OCI-M2 (cell line): ENCODE results near the gene CLN6.
"Not testable (repeated sequence)": the region's sequence is repeated elsewhere in the genome, so short reads cannot be mapped to it uniquely, and the experiment has no call there.

Experiments
- DNase-seq: peaks from one replicate; lab custom pipeline; 2025; ENCODE audit not compliant: unreplicated experiment; lab: John Stamatoyannopoulos, UW

Gene CLN6

DNA sequence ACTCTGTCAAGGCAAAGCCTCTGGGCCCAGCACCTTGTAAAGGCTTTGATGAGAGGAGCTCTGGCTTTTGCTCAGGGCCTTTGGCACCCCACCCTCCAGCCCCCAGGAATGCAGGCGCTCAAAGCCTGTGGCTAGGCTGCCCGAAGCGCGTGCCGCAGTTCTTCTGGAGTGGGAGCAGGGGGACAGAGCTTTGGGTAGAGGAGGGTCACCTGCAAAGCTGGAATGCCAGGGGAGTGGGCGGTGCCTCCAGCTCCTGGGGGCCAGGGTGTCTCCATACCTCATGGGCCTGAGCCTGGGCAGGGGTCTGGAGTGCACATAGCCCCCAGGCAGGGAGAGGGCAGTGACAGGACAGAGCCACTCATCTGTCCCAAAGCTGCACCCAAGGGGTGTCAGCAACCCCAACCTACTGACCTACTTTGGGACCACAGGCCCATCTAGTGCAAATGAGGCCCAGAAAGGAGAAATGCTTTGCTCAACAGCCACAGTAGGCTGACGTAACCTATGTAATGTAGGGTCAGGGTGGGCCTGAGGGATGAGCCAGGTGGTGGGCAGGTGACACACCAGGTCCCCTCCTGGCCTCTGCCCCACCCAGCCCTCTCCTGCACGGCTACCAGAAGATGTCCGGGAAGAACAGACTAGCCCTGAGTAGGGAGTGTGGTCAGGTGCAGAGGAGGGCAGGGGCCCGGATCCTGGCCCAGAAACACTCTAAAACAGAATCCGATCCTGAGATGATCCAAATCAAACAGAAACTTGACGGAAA is 22.2 kb downstream of the CLN6 start:
- DNase-seq, result no peak

DNA sequence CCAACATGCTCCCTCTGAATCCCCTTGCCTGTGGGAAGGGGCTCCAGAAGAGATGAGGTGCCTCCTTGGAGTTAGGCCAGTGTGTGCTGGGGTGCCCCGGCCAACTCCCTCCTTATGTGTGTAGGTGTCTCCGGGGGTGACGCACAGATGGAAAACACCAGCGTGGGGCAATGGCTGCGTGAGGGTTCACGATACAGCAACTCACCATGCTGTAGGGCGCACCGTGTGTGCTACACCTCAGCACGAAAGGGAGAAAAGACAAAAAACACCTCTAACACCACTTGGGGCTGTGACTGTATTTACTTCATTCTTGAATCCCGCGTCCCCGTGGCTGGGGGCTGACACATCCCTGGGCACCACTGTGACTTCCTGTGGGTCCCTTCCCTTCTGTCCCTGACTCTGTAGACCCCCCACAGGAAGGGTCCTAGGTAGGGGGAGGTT is 22.8 kb downstream of the CLN6 start:
- DNase-seq, result no peak

- DNase-seq, result no peak
These were observed 23.5 kb downstream of the CLN6 start for GRCh38 chr15:68205954-68206539.

DNA sequence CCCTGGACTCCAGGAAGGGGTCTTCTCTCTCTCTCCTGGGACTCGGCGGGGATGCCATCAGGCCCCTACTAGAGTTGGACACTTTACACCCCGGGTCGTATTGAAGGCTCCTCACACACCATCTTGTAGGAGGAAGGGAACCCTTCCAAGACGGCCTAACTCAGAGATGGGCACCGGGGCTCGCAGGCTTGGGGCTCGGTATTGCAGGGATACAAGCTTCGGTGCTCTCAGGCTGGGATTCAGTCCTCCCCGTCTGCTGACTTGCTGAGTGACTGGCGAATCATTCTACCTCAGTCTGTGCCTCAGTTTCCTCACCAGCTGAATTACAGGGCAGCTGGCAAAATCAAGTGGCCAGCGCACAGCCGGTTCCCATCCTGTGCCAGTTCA is 24.0 kb downstream of the CLN6 start:
- no peak for DNase-seq

DNA sequence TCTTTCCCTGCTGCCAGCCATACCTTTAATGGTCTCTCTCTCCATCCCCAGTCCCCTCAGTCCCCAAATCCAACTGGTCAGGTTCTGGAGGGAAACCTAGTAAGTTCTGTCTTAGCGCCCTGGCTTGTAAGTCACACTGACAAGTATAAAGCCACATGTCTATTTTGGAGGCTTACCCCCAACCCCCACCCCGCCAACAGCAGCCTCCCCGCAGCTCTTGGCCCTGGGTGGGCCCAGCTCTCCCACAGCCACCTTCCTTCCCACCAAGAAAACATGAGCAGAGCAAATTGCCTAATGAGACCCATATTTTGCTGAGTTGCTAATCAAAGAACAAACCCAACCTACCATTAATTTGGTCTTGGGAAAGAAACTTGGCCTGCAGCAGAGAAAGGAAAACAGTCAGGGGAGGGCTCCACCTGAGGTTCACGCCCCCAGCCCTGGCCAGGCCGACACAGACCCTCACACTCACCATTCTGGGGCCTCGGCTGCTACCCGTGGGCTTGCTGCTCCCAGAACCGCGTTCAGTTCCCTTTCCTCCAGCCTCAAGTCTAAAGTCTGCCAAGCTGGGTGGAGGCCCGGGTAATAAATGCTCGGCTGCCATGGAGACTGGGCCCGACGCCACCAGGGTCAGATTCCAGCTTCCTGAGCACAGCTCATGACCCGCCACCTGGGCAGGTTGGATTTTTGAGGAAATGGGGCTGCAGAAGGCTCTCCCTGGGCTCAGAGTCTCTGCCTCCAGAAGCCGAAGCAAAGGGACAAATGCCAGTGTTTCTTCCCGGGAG is 24.6 kb downstream of the CLN6 start, which contains the start of gene CALML4:
CALML4 (minus strand) TSS at position 557 of the 782 bp plus-strand sequence; CDS start at position 472, 85 bp downstream.
- DNase-seq, result no peak

- no peak for DNase-seq
These were observed 25.2 kb downstream of the CLN6 start for GRCh38 chr15:68204361-68204760.

GRCh38 chr15:68203956-68204355 is 25.6 kb downstream of the CLN6 start:
- DNase-seq, result no peak

DNA sequence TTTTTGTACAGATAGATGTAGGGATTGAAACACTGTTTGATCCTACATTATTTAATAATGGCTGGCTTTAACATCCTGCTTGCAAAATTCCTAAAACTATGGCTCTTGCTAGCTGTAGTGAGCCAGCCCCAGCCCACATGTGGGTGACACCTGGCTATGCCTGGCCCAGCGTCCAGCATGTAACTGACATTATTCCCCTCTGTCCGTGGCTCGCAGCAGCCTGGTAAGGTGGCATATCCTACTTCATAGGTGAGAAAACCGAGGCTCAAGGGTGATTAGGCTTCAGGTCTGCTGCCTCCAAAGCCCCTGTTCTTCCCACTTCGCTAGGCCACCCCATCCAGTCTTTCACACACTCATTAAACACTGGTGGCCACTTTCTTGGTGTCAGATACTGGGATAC is 26.0 kb downstream of the CLN6 start:
- DNase-seq, result no peak

- DNase-seq, result not testable (repeated sequence)
These were observed 26.5 kb downstream of the CLN6 start for GRCh38 chr15:68202994-68203393.

DNA sequence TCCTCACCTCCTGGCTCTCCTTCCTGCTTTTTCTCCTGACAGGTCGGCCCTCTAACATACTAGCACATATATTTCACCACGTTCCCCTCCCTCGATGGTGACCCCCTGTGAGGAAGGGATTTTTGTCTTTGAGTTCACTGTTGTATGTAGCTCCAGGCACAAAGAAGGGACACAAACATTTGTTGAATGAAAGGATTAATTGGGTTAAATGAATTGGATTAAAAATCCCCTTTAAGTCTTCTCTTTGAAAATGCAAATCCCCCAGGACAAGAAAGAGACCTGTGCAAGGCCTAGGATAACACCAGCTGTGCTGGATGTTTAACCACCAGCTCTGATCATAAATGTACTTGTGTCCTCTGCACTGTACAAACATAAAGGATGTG is 27.7 kb downstream of the CLN6 start:
- no peak for DNase-seq

- no peak for DNase-seq
These were observed 28.2 kb downstream of the CLN6 start for GRCh38 chr15:68201153-68201878.

- no peak for DNase-seq
These were observed 29.3 kb downstream of the CLN6 start for GRCh38 chr15:68200016-68200861.

DNA sequence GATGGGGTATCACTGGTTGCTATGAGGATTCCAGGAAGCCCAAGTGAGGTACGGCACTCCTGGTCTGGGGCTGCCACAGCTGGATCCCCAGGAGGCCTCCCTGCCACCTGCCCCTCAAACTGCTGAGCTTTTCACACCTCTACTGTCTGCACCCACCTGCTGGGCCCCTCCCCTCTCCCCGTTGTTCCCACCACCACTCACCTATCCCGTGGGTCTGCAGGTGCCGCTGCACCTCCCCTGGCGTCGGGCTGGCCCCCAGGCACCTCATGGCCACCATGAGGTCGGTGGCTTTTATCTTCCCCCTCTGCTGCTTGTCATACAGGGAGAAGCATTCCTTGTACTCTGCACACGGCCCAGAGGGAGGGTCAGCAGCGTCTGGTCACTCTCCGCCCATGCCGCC is 30.2 kb downstream of the CLN6 start:
- DNase-seq, result no peak

DNA sequence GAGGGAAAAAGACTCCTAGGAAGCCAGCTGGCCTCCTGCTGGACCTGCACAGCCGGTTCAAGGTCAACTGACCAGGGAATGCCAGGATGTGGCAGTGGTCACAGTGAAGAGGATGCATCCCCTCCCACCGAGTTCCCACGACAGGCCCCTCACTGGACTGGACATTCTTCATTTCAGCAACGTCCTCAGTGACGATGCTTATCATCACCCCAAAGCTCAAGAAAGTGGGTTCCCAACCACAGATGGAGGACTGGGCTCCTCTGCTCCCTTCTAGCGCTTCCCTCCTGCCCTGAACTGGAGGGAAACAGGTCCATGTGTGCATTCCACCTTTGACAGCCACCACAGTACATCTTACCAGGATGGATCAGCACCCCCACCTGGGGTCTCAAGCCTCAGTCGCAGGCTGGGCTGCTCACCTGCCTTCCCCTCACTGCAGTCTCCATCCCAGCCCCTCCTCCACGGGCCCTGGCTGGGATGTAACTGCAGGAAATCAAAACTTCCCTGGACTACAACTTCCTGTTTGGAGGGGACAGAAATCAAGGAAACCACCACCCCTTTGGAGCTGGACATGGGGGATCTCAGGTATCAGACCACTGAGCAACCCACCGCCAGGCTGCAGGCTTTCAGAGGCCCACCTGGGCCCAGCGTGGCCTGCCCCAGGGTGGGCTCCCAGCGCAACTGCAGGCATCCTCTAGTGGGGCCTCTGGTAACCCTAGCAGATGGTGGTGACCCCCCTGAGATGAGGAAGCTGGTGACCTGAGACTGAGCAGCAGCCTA is 31.7 kb downstream of the CLN6 start:
- DNase-seq, result no peak

- DNase-seq, result no peak
These were observed 32.4 kb downstream of the CLN6 start for GRCh38 chr15:68197170-68197492.

- DNase-seq, result no peak
These were observed 32.9 kb downstream of the CLN6 start for GRCh38 chr15:68196445-68197169.

GRCh38 chr15:68195336-68196112 is 34.0 kb downstream of the CLN6 start:
- DNase-seq, result no peak

DNA sequence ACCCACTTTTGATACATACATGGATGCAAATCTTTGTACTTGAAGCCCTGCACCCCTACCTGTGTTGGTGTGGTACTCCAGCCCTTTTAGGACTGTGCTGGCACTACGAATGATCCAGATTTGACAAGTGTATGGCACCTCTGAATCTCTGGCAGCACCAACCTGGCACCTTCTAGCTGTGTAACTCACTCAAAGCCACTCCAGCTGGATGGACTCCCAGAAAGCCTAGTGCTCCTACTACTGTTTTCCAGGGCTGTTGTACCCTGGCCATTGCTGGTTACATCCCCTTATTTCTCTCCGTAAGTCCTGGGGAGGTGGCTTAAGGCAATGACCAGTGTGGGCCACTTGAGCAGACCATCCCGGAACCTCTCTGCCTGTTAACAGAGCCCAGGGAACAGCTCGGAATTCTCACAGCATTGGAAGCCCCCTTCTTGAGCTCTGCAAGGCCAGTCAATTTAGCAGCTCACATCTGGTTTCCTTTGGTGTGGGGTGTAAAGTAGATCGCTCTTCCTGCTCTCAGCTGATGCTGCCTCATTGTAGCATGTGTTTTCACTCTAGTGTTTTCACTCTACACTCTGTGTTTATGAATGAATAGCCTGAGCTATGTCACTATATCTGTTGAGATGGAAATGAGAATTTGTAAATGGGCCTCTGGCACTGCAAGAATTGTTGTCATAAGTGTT is 36.6 kb downstream of the CLN6 start:
- no peak for DNase-seq
